Anterior cingulate cortex (tissue), 58 donors: ENCODE measurements around the gene DBNDD1.

Experiments used
- DNase-seq, 58 donors: peaks; one replicate each; lab custom pipeline; 2025; lab: John Stamatoyannopoulos, UW

Gene DBNDD1

DNA sequence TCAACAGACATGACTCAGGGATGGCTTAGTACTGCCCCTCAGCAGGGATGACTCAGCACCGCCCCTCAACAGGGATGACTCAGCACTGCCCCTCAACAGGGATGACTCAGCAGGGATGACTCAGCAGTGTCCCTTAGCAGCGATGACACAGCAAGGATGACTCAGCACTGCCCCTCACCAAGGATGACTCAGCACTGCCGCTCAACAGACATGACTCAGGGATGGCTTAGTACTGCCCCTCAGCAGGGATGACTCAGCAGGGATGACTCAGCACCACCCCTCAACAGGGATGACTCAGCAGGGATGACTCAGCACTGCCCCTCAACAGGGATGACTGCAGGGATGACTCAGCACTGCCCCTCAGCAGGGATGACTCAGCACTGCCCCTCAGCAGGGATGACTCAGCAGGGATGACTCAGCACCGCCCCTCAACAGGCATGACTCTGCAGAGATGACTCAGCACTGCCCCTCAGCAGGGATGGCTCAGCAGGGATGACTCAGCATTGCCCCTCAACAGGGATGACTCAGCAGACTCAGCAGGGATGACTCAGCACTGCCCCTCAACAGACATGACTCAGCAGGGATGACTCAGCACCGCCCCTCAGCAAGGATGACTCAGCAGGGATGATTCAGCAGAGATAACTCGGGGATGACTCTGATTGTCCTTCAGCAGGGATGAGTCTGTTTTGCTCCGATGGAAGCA, 23.6 kb downstream of the DBNDD1 start:
- DNase-seq, result peak in 3 of 58 donors; percentile 25 to 72 (median 53)

DNA sequence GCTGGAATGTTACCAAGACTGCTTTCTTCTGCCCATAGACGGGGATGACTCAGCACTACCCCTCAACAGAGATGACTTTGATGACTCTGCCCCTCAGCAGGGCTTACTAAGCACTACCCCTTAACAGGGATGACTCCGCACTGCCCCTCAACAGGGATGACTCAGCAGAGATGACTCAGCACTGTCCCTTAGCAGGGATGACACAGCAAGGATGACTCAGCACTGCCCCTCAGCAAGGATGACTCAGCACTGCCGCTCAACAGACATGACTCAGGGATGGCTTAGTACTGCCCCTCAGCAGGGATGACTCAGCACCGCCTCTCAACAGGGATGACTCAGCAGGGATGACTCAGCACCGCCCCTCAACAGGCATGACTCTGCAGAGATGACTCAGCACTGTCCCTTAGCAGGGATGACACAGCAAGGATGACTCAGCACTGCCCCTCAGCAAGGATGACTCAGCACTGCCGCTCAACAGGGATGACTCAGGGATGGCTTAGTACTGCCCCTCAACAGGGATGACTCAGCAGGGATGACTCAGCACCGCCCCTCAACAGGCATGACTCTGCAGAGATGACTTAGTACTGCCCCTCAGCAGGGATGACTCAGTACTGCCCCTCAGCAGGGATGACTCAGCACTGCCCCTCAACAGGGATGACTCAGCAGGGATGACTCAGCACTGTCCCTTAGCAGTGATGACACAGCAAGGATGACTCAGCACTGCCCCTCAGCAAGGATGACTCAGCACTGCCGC, 24.4 kb downstream of the DBNDD1 start:
- peak in 3 of 58 donors; percentile 22 to 76 (median 72) for DNase-seq

DNA sequence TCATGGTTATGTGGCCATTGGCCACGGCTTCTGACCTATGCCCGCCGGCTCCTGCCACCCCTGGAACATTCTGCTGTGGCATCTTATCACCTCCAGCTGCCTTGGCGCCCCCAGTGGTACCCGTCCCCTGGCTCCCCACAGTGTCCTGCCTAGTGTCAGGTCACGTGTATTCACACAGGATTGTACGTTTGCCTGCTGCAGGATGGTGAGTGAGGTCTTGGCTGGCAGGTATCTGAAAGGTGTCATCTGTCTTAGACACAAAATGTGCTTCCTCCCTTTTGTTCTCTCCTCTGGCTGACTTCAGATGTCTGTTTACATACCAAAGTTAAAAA, 24.9 kb downstream of the DBNDD1 start:
- no peak for DNase-seq

DNA sequence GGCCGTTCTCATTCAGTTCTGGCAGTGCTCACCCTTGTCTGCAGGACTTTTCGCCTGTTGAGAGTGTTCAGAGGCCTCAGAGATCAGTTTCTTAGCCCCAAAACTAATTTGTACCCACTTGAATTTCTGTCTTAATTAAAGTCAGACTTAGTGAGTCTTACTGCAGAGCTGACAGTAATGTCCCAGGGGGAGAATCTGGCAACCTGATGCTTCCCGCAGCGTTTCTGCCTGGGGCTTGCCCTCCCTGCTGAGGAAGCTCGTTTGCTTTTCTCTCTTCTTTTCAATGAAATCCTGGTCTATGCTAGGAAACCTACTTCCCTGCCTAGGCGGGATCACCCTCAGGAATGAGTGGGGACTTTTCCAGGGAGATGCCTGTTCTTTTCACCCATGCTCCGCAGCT, 25.3 kb downstream of the DBNDD1 start:
- no peak for DNase-seq

DNA sequence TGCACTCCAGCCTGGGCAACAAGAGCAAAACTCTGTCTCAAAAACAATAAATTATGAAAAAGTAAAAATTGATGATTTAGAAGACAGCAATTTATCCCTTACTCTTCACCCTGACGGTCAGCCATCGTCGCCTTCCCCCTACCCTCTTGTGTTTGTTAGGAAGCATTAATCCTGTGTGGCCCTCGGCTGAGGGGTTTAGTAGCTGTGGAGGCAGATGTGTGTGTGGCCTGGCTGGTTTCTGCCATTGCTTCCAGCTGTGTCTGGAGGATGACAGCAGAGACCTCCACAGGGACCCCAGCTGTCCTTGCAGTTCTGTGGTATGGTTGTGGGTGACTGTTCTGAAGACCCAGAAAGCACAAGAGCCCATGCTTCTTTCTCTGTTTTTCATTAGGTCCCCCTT, 25.9 kb downstream of the DBNDD1 start:
- no peak for DNase-seq

DNA sequence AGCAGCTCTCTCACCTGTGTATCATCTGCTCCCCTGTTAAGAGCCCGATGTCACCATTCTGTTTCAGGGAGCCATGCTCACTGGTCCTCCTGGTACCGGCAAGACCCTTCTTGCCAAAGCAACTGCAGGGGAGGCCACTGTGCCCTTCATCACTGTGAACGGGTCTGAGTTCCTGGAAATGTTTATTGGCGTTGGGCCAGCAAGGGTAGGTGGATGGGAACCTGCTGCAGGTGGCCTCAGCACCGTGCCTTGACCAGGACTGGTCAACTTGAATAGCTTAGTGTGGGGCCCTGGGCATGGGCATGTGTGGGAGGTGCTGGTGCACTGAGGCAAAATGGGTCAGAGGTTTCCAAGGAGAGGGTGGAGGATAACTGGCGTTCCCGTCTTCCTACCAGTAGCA, 28.5 kb downstream of the DBNDD1 start:
- DNase-seq, result no peak

DNA sequence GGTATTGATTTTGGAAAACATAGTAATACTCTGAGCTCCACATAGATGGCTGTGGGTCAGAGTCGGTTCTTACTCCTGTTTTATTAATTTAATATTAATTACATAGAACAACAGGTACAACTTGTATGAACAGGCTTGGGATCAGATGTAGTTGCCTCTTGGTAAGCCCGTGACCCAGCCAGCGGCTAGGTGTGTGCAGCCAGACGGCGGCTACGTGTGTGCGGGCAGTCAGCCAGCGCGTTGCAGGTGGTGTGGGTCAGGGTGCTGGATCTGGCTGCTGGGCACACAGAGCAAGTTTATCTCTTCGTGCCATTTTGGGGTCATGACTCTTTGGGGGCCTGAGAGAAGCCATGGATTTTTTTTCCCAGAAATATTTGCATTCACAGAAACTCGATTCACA, 30.3 kb downstream of the DBNDD1 start:
- DNase-seq, result no peak

DNA sequence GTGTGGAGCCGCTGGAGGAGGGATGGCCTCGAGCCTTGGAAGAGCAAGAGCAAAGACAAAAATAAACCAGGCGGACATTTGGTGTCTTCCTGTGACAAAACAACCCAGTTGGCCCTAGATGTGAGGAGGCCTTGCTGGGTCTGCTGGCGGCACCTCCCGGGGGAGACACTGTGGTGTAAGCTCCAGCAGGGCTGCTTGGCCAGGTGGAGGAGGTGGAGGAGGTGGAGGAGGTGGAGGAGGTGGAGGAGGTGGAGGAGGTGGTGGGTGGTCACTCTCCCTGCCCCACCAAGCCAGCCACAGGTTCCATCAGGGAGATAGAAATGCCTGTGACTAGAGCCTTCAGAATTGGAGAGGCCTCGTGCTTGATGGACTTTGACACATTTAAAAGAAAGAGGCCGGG, 32.1 kb downstream of the DBNDD1 start:
- DNase-seq, result no peak

DNA sequence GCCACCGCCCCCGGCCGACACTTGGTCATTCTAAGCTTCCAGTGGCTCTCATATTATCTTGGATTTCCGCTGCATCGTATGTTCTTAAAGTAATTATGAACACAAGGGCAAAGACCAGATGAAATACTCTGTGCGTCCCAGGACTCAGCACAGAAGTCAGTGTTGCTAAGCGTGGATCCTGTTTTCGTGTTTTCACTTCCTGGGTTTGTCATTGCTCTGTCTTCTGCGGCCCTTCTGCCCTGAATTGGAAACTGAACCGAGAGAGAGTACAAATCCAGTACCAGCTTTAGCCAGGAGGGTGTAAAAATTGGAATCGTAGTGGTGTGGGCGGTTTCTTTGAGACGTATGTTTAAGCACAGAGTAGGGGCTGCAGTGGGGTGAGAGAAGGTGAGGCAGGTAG, 32.7 kb downstream of the DBNDD1 start:
- DNase-seq, result no peak

DNA sequence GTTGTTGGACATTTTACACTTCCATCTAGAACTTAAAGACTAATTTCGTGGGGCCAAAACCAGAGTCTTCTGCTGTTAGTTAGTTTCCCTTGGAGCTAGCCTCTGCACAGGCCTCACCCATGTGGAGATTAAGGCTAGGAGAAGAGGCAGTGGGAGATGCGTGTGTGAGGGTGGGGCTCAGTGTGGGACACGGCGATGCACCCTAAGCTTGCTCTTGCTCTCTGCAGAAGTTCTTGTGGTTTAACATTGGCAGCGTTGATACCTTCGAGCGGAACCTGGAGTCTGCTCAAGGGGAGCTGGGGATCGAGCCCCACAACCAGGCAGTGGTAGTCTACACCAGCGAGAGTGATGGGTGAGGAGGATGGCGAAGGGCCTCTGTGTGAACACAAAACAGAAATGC, 34.0 kb downstream of the DBNDD1 start:
- DNase-seq, result no peak

DNA sequence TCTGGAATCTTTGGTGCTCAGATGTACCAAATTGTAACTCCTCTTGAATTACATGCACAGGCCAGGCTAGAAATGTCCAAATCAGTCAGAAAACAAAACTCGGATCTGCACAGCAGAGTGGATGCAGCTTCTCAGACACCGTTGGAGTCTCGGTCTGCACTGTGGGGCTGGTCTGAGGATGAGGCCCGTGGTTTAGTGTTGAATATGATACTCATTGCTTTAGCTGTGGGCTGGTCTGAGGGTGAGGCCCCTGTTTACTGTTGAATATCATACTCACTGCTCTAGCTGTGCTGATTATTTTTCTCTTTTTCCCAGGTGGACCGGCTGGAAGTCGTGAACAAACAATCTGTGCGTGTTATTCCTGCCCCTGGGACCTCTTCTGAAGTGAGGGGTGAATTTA, 35.0 kb downstream of the DBNDD1 start:
- DNase-seq, result no peak

DNA sequence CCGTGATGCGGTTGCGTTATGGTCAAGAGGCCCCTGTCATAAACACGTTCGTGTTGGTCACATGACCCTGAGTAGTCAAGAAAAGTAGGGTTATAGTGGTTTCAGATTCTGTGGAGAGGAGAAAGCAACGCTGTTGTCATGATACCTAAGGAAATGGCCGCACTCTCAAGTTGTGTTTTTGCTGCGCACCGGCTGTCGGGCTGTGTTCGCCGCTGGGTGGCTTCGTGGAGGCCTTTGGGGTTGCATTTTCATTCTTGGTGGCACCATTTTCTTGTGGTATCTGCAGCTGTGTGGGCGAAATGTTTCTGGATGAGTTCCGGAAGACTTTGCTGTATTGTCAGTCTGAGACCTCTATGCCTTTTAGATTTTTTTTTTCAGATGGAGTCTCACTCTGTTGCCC, 35.7 kb downstream of the DBNDD1 start:
- no peak for DNase-seq

DNA sequence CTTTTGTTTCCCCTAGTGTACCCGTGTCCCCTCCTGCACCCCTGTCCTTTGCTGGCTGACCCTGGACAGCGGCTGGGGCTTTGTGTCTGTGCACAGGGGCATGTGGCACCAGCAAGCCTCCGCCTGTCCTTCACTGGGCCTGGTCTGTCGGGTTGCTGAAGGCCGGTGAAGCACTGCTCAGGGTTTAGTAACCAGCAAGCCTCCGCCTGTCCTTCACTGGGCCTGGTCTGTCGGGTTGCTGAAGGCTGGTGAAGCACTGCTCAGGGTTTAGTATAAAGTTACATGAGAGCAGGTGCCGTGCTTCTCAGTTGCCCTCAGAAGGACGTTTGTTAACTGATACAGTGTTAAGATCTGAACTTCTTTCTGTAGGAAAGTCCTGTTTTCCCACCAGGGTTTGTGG, 36.9 kb downstream of the DBNDD1 start:
- DNase-seq, result no peak

DNA sequence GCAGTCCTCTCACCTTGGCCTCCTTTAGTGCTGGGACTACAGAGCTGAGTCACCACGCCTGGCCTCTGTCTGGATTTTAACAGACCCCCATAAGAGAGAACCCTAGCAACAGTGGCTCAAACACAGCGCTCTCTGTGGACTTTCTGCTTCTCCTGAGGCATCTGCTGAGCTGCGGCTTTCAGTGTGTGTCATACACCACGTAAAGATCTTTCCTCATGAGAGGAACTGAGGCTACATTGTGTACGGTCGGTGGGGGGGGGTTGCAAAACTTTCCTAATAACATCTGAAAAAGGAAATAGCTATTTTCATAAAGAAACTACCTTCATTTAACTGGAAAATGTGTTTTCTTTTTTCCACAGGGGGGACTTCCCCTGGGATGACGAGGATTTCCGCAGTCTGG, 37.8 kb downstream of the DBNDD1 start:
- no peak for DNase-seq

DNA sequence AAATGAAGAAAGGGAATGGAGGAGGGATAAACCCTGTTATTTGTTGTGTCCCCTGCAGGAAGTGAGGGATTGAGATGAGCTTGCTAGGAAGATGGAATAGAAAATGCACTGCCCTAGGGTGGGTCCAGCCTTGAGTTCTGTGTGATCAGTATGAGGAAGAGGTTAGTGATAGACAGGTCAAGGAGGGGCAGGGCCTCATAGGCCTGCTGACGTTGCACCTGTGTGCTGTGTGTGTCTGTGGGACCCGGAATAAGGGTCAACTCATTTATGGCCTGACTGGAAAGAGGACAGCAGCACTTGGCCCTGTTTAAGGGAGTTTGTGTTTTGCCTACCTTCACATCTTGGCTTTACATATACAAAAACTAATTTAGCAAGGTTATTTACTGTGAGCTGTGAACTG, 44.4 kb downstream of the DBNDD1 start:
- DNase-seq, result no peak

DNA sequence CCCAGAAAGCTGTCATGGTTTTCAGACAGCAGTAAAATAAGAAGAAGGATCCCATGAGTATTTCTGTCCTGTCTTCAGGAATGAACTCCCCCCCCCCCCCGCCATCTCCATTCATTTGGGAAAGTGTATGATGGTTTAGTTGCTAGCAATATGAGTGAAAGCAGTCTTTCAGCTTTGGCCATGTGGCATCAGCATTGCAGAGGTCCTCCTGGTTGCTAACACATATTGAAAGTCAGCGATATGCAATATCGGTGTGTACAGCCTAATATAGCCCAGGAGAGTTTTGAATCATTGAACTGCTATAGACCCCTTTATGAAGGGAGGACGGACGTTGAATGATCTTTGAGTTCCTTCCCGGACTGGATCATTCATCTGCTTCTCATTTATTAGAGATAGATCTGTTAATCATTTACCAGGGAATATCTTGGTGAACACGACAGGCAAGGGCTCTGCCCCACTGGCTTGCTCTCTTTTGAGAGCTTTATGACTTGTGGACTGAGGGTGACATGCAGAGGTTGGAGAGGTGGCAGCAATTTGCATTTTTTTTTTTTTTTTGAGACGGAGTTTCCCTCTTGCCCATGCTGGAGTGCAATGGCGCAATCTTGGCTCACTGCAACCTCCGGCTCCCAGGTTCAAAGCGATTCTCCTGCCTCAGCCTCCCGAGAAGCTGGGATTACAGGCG, 45.5 kb downstream of the DBNDD1 start:
- no peak for DNase-seq

DNA sequence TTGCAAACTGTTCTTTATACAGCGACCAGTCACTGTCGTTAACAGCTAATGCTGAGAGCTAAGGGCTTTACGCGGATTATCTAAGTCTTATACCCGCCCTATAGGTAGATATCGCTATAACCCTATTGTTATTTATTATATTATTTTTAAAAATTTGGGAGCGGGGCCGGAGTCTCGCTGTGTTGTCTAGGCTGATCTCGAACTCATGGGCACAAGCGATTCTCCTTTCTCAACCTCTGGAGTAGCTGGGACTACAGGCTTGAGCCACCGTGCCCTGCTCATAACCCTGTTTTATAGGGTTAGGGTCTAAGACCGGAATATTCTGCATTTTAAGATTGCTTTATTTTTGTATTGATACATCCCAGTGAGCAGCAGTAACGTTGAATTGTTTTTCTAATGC, 46.0 kb downstream of the DBNDD1 start:
- no peak for DNase-seq

DNA sequence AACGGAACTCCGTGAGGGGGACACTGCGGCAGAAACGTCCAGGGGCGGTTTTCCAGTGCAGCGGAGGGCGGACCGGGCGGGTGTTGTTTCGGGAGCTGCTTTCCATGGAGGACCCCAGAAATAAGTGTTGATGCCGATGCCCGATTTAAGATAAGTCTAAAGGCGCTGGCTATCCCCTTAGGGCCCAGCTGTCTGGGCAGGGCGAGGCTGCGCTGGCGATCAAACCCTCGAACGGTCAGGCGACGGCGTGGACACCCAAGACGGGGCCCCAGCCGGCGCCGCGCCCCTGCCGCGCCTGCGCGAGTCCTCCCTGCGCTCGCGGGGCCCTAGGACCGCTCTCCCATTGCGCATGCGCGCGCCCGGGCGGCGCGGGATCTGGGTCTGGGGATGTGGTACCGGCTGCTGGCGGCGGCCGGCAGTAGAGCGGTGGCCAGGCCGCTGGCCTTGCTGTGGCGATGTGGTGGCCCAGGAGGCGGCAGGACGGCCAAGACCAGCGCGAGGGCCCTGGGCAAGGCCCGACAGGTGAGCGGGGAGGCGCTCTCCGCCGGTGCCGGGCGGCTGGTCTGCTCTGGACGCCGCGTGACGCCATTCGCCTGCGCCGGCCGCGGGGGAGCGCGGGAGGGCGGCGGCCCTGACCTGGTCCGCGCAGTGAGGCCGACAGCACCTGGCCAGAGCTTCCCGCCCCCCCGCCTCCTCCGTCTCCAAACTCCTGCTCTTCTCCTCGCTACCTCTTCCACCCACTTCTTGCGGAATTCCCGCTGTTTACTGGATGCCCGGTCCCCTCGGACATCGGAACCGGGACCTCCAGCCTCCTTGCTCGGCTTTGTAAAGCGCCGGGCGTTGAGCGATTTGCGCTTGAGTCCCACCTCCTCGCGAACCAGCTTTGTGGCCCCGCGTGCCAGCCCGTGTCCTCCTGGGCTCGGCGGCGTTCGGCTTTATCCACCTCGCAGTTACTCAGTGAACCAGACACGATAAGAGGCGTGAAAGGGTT, 46.7 kb downstream of the DBNDD1 start:
- DNase-seq, result peak in 57 of 58 donors; percentile 64 to 96 (median 86)

DNA sequence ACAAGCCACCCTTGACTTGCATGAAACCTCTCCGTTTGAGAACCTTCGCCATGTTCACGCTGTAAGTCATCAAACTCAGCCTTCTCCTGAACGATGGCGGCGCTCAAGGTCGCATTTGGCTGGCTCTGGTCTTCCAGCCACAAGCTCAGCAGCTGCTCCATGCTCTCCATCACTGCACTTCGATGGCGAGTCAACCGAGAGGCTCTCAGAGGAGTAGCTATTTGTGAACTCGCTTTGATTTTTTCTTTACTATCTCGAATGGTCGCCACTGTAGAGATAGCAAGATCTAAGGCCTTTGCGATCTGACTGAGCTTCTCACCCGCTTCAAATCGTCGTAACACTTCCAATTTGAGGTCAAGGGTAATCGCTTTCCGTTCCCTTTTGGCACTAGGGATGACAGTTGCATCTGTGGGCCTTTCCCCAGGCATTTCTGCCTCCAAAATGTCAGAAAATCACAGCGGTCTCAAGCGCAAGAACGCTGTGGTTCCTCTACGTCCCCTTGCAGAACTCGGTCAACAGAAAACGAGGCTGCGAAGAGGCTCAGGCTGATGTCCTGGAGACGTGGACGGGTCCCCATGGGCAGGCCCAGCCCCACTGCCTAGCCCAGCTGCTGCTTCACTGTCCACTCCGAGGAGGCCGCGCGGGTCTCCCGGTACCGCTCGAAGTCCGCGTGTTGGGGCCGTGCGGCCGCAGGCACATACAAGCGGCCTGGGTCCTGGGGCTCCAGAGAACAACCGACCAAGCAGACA, 47.6 kb downstream of the DBNDD1 start:
- DNase-seq, result peak in 5 of 58 donors; percentile 15 to 70 (median 49)
